Measurements from ENCODE around the gene ABHD14A. TPM values are rescaled to one million over a fixed set of nuclear protein-coding genes. Genes with fewer than 3 reads are reported as not detected.

ABHD14A gene
- total and polyA plus RNA-seq, 8 donors = 7.0 to 20.8 (median 15.4) TPM; not detected in 2

GRCh38 chr3:52010431-52010830, 35.6 kb downstream of the ABHD14A start:
- TF ChIP-seq POLR2AphosphoS5 (IDR thresholded peaks at IDR 0.05) = no peak
- H3K27ac ChIP-seq = no peak overlapping the region
- DNase-seq = no peak
- intact Hi-C loops (cut with DNase I; ENCODE audit: low total_unique reads) = loop anchor here (5.0 kb wide), 1 partner anchor 122 kb away; no protein-coding TSS in a partner anchor
- no peaks in the 10 kb centered on the region for H3K36me3 ChIP-seq
- H3K4me1 ChIP-seq = peaks cover 9 to 11% (median 9%) of the 10 kb centered on the region in 4 donors
- no peaks in the 10 kb centered on the region for H3K27me3 ChIP-seq
- no peaks in the 10 kb centered on the region for H3K9me3 ChIP-seq
- no peak overlapping the region for H3K4me3 ChIP-seq

GRCh38 chr3:52012699-52013098, 37.8 kb downstream of the ABHD14A start:
- DNase-seq = no peak
- H3K27ac ChIP-seq = no peak overlapping the region
- H3K36me3 ChIP-seq = no peaks in the 10 kb centered on the region
- intact Hi-C loops (cut with DNase I; ENCODE audit: low total_unique reads) = loop anchor here (5.0 kb wide), 1 partner anchor 120 kb away; no protein-coding TSS in a partner anchor
- WGBS, 5 donors = 68 to 81% (median 73%) methylated on average over 7 of the region's 7 CpGs
- H3K27me3 ChIP-seq = no peaks in the 10 kb centered on the region
- H3K9me3 ChIP-seq = no peaks in the 10 kb centered on the region
- H3K4me1 ChIP-seq = no peaks in the 10 kb centered on the region
- TF ChIP-seq EP300 (IDR thresholded peaks at IDR 0.05) = no peak
- no peak for TF ChIP-seq CTCF (IDR thresholded peaks at IDR 0.05)
- TF ChIP-seq POLR2AphosphoS5 (IDR thresholded peaks at IDR 0.05) = no peak
- no peak for TF ChIP-seq POLR2A (IDR thresholded peaks at IDR 0.05)
- no peak overlapping the region for H3K4me3 ChIP-seq

GRCh38 chr3:52013802-52014598, 39.1 kb downstream of the ABHD14A start:
- no peak for DNase-seq
- intact Hi-C loops (cut with DNase I; ENCODE audit: low total_unique reads) = loop anchor here (5.0 kb wide), 1 partner anchor 118 kb away; no protein-coding TSS in a partner anchor
- H3K27me3 ChIP-seq = no peaks in the 10 kb centered on the region
- WGBS, 5 donors = 74 to 85% (median 79%) methylated on average over 6 of the region's 6 CpGs
- H3K4me1 ChIP-seq = no peaks in the 10 kb centered on the region
- no peak overlapping the region for H3K4me3 ChIP-seq
- no peak for TF ChIP-seq POLR2A (IDR thresholded peaks at IDR 0.05)
- TF ChIP-seq CTCF (IDR thresholded peaks at IDR 0.05) = no peak
- no peak for TF ChIP-seq EP300 (IDR thresholded peaks at IDR 0.05)
- no peak for TF ChIP-seq POLR2AphosphoS5 (IDR thresholded peaks at IDR 0.05)
- H3K9me3 ChIP-seq = no peaks in the 10 kb centered on the region
- no peak overlapping the region for H3K27ac ChIP-seq
- H3K36me3 ChIP-seq = no peaks in the 10 kb centered on the region

GRCh38 chr3:52014613-52015012, 39.7 kb downstream of the ABHD14A start:
- no peaks in the 10 kb centered on the region for H3K27me3 ChIP-seq
- H3K4me1 ChIP-seq = no peaks in the 10 kb centered on the region
- TF ChIP-seq POLR2AphosphoS5 (IDR thresholded peaks at IDR 0.05) (no peak), POLR2A (IDR thresholded peaks at IDR 0.05) (no peak), CTCF (IDR thresholded peaks at IDR 0.05) (peak in 1 of 7 experiments; percentile 7), EP300 (IDR thresholded peaks at IDR 0.05) (no peak)
- H3K36me3 ChIP-seq = no peaks in the 10 kb centered on the region
- H3K27ac ChIP-seq = no peak overlapping the region
- H3K4me3 ChIP-seq = no peak overlapping the region
- H3K9me3 ChIP-seq = no peaks in the 10 kb centered on the region
- DNase-seq = no peak
- intact Hi-C loops (cut with DNase I; ENCODE audit: low total_unique reads) = loop anchor here (5.0 kb wide), 1 partner anchor 118 kb away; no protein-coding TSS in a partner anchor
- WGBS, 5 donors = 50 to 71% (median 56%) methylated on average over 5 to 8 of the region's 8 CpGs

Data from stomach (tissue), 9 donors.